Measurements from ENCODE around the gene STK11.

Gene STK11

GRCh38 chr19:1170938-1171754 is 34.4 kb upstream of the STK11 start:
- H3K4me3 ChIP-seq = peak overlapping the region; percentile 86
- TF ChIP-seq CTCF (IDR thresholded peaks at IDR 0.05) = no peak
- no peak for DNase-seq (ENCODE audit: low spot score)
- peak overlapping the region in 1 of 2 donors; percentile 97 for H3K27ac ChIP-seq

GRCh38 chr19:1171755-1172352 is 33.7 kb upstream of the STK11 start:
- no peak for DNase-seq (ENCODE audit: low spot score)
- no peak for TF ChIP-seq CTCF (IDR thresholded peaks at IDR 0.05)
- Histone ChIP-seq H3K27ac (peak overlapping the region; percentile 92 to 97), H3K4me3 (peak overlapping the region; percentile 86)

- Histone ChIP-seq H3K27ac (peak overlapping the region; percentile 92 to 97), H3K4me3 (peak overlapping the region; percentile 86)
- no peak for TF ChIP-seq CTCF (IDR thresholded peaks at IDR 0.05)
- DNase-seq (ENCODE audit: low spot score) = peak; percentile 88
Observed at GRCh38 chr19:1172353-1173158, 33.0 kb upstream of the STK11 start.

- no peak for TF ChIP-seq CTCF (IDR thresholded peaks at IDR 0.05)
- DNase-seq (ENCODE audit: low spot score) = peak; percentile 82
- H3K27ac ChIP-seq = peak overlapping the region; percentile 92 to 97
- H3K4me3 ChIP-seq = peak overlapping the region; percentile 86
Observed at GRCh38 chr19:1173159-1173844, 32.3 kb upstream of the STK11 start.

- peak; percentile 93 for DNase-seq (ENCODE audit: low spot score)
- H3K27ac ChIP-seq = peak within 1 kb of the TSS; percentile 92 to 97
- peak within 1 kb of the TSS; percentile 86 for H3K4me3 ChIP-seq
- no peak for TF ChIP-seq CTCF (IDR thresholded peaks at IDR 0.05)
Observed at GRCh38 chr19:1173845-1174809, 31.5 kb upstream of the STK11 start, which contains the start of gene SBNO2. SBNO2 (minus strand) TSS chr19:1174268; CDS start chr19:1154276, 19,992 bp downstream.

All from coronary artery (tissue), 2 donors.